Measurements from ENCODE around the gene VSTM2A.

DNA sequence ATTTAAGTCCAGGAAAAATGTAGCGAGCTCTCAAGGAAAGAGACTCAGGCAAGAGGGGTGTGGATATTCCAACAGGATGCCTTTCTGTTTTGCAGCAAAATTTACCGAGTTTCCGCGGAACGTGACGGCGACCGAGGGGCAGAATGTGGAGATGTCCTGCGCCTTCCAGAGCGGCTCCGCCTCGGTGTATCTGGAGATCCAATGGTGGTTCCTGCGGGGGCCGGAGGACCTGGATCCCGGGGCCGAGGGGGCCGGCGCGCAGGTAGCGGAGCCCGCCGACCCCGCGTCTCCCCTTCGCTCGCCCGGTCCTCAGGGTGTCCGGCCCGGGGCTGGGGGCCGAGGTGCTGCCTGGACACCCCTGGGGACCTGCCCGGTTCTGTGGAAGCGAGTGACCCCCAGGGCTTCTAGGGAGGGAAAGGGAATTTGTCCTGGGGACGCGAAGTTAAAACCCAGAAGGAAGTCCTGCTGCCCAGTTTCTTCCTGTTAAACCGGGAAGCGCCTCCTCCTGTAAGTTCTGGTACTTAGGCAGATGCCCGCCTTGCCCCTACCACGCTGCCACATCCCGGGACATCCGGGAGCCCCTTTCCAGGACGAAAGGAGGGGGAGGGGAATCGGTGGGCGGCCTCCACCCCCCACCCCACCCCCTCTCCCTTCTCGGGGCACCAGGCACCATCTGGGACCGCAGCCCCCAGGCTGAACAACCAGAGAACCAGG is 2.5 kb downstream of the VSTM2A start:
- no peak for TF ChIP-seq FOXM1 (IDR thresholded peaks at IDR 0.05; ENCODE audit: borderline replicate concordance)
- no peak for TF ChIP-seq ELF4 (IDR thresholded peaks at IDR 0.05)
- no peak for TF ChIP-seq L3MBTL2 (conservative IDR thresholded peaks at IDR 0.05)
- TF ChIP-seq BHLHE40 (IDR thresholded peaks at IDR 0.05; ENCODE audit: borderline replicate concordance) = no peak
- no peak for TF ChIP-seq NFRKB (IDR thresholded peaks at IDR 0.05)
- no peak for TF ChIP-seq SP1 (IDR thresholded peaks at IDR 0.05)
